Heart right ventricle (tissue), 16 donors: Measurements from ENCODE around the gene LYST. TPM values are rescaled to one million over a fixed set of nuclear protein-coding genes. Genes with fewer than 3 reads are reported as not detected.
"Not testable (repeated sequence)": the region's sequence is repeated elsewhere in the genome, so short reads cannot be mapped to it uniquely, and the experiment has no call there.

ENCODE experiments used
- ATAC-seq, 8 donors: fragments of 200-7000 bp; cut with Tn5 transposase; one replicate each; pipeline ENCODE4 v1.9.1; 2020; ENCODE audit warnings: mild to moderate bottlenecking in 8 of 8, moderate library complexity in 8 of 8, moderate number of reproducible peaks in 1 of 8
- DNase-seq, 2 donors: peaks; one replicate each; pipeline ENCODE4 v3.0.0-alpha.2; 2020
- H3K27ac ChIP-seq, 10 donors: fragments of 200-600 bp; sonication (generic) in 2 of 10; one replicate each; pipeline versions ENCODE4 v1.5.0 to v1.8.0; 2020 to 2022; ENCODE audit warnings: mild to moderate bottlenecking in 3 of 10
- H3K27me3 ChIP-seq, 7 donors: fragments of 200-600 bp; one replicate each; pipeline ENCODE4 v1.8.0; 2021 to 2022; ENCODE audit warnings: mild to moderate bottlenecking in 2 of 7
- H3K36me3 ChIP-seq, 9 donors: fragments of 200-600 bp; sonication (generic) in 1 of 9; one replicate each; pipeline versions ENCODE4 v1.5.0 to v1.8.0; 2020 to 2022; ENCODE audit warnings: mild to moderate bottlenecking in 2 of 9
- H3K4me1 ChIP-seq, 9 donors: fragments of 200-600 bp; sonication (generic) in 1 of 9; one replicate each; pipeline versions ENCODE4 v1.5.0 to v1.8.0; 2020 to 2022; ENCODE audit warnings: mild to moderate bottlenecking in 4 of 9
- H3K4me3 ChIP-seq, 10 donors: fragments of 200-600 bp; sonication (generic) in 2 of 10; one replicate each; pipeline versions ENCODE4 v1.5.0 to v1.8.0; 2020 to 2022; ENCODE audit warnings: mild to moderate bottlenecking in 7 of 10, moderate library complexity in 2 of 10
- H3K9me3 ChIP-seq, 11 donors: fragments of 200-600 bp in 10 of 11; sonication (generic) in 2 of 11; one replicate each; pipeline versions ENCODE4 v1.5.0 to v1.8.0; 2013 to 2022; ENCODE audit warnings: mild to moderate bottlenecking in 2 of 11, control low read depth in 1 of 11, moderate library complexity in 1 of 11
- CTCF ChIP-seq, 9 donors: fragments of 200-600 bp; sonication (generic) in 2 of 9; IDR thresholded peaks; one replicate each; pipeline versions ENCODE4 v1.5.0 to v1.8.0; 2021 to 2022; ENCODE audit warnings: antibody characterized with exemption in 9 of 9, mild to moderate bottlenecking in 5 of 9, moderate library complexity in 1 of 9
- WGBS, 2 donors: extraction: QIAGEN DNeasy Blood & Tissue Kit; methylation state at CpG; one replicate each; pipeline ENCODE4 v1.1.7; 2013; ENCODE audit warnings: inconsistent platforms in 1 of 2; 5-methylcytosine and 5-hydroxymethylcytosine counted together
- intact Hi-C, 10 donors: fragments of 100-400 bp; cut with DNase I; formaldehyde crosslinking; loops; one replicate each; pipeline versions ENCODE4 v1.11.1 to v1.14.2; 2022
- polyA plus RNA-seq, 2 donors: library from polyadenylated mRNA; stranded (reverse); fragments of 200-250 nt; gene quantifications; one replicate each; pipeline ENCODE4 v1.2.3, GENCODE V29; 2013
- total RNA-seq, 10 donors: library from RNA; stranded (reverse); fragmentation: NEBNext Ultra II Directional in 3 of 10; extraction: Animal tissue kit (Norgen Biotek cat#: 25700) in 3 of 10; gene quantifications; one replicate each; pipeline versions ENCODE4 v1.2.1 to v1.2.4, GENCODE V29; 2021 to 2023
- donor health status: Arrhythmogenic right ventricular cardiomyopathy.
- donor health status: ischemic (EF 13 %, LVEDD 7.1; RV severe dilation, severe dysfunction).
- donor health status: healthy with polysubstance abuse.
- donor health status: DM: no; HTN: yes; CAD: no.
- donor health status: DM: no; HTN: no; CAD: no.
- donor health status: ischemic (EF 25% LVEDD 6.9; RV normal size, moderate dysfunction).
- donor health status: ischemic (EF 25% LVEDD 5.7; RV mildly dilated, moderate dysfunction).
- donor health status: healthy.
- donor health status: DM: yes; HTN: yes; CAD: no.
- donor health status: Ischemic cardiomyopathy.
- donor health status: ischemic (EF 35%, LVEDD 5.7; RV mildly dilated, moderate dysfunction).
- donor health status: nonischemic (EF 11% LVEDD 7.7; RV severe dilation, severe dysfunction).
- donor health status: DM: yes; HTN: yes; CAD: no.
- donor health status: PGD.
- donor health status: ischemic (EF 29% LVEDD 5.4; RV normal size, mild dysfunction).
- donor health status: nonischemic (EF 23%, LVEDD 6.1; RV moderate dilation, normal function).

Gene LYST
- total and polyA plus RNA-seq, 12 donors = 3.3 to 13.6 (median 10.5) TPM

GRCh38 chr1:235625340-235625739, 241.4 kb downstream of the LYST start:
- no peak for ATAC-seq

GRCh38 chr1:235624721-235625333, 241.9 kb downstream of the LYST start:
- intact Hi-C loops = no loop called here
- H3K36me3 ChIP-seq = no peaks in the 10 kb centered on the region
- WGBS, 2 donors = 30 to 34% methylated on average over 8 of the region's 8 CpGs
- H3K9me3 ChIP-seq = no peaks in the 10 kb centered on the region
- no peak overlapping the region for H3K4me3 ChIP-seq
- no peak overlapping the region for H3K27ac ChIP-seq
- no peak for TF ChIP-seq CTCF (IDR thresholded peaks at IDR 0.05)
- peaks cover 0 to 17% (median 5%) of the 10 kb centered on the region in 9 donors for H3K4me1 ChIP-seq
- ATAC-seq (peak in 4 of 8 donors; percentile 6 to 61 (median 38)), DNase-seq (peak in 1 of 2 donors; percentile 7)
- H3K27me3 ChIP-seq = peaks cover 0 to 16% (median 11%) of the 10 kb centered on the region in 7 donors

More at GRCh38 chr1:235625340-235625739, 241.4 kb downstream of the LYST start:
- Histone ChIP-seq H3K4me1 (peaks cover 0 to 17% (median 5%) of the 10 kb centered on the region in 9 donors), H3K27me3 (peaks cover 0 to 18% (median 11%) of the 10 kb centered on the region in 7 donors), H3K9me3 (no peaks in the 10 kb centered on the region), H3K36me3 (no peaks in the 10 kb centered on the region), H3K27ac (no peak overlapping the region), H3K4me3 (no peak overlapping the region)
- intact Hi-C loops = no loop called here
- DNase-seq = no peak
- 92 to 94% methylated on average over 3 of the region's 3 CpGs for WGBS, 2 donors
- no peak for TF ChIP-seq CTCF (IDR thresholded peaks at IDR 0.05)

- DNase-seq (no peak), ATAC-seq (no peak)
- intact Hi-C loops = no loop called here
- Histone ChIP-seq H3K4me3 (no peak overlapping the region), H3K27me3 (peaks cover 0 to 15% (median 11%) of the 10 kb centered on the region in 7 donors), H3K27ac (no peak overlapping the region), H3K9me3 (no peaks in the 10 kb centered on the region), H3K36me3 (no peaks in the 10 kb centered on the region), H3K4me1 (peaks cover 0 to 17% (median 5%) of the 10 kb centered on the region in 9 donors)
- no peak for TF ChIP-seq CTCF (IDR thresholded peaks at IDR 0.05)
- 76 to 79% methylated on average over 18 of the region's 18 CpGs for WGBS, 2 donors
These were observed 243.5 kb downstream of the LYST start for GRCh38 chr1:235622936-235623779.

GRCh38 chr1:235619149-235619548, 247.6 kb downstream of the LYST start:
- Histone ChIP-seq H3K27me3 (peaks cover 0 to 19% (median 11%) of the 10 kb centered on the region in 7 donors), H3K4me1 (peaks cover 0 to 13% (median under 1%) of the 10 kb centered on the region in 9 donors)
- H3K27ac ChIP-seq, H3K4me3 ChIP-seq, DNase-seq, intact Hi-C loops, ATAC-seq, H3K9me3 ChIP-seq, H3K36me3 ChIP-seq: not testable (repeated sequence)
- WGBS, 2 donors = 76 to 87% methylated on average over 2 of the region's 2 CpGs
